NCI-H82 (cell line): ENCODE data around the gene ECEL1.
"Not testable (repeated sequence)": the region's sequence is repeated elsewhere in the genome, so short reads cannot be mapped to it uniquely, and the experiment has no call there.

Source experiments
- DNase-seq: peaks from one replicate; lab custom pipeline; 2025; lab: John Stamatoyannopoulos, UW

Gene ECEL1, protein sequence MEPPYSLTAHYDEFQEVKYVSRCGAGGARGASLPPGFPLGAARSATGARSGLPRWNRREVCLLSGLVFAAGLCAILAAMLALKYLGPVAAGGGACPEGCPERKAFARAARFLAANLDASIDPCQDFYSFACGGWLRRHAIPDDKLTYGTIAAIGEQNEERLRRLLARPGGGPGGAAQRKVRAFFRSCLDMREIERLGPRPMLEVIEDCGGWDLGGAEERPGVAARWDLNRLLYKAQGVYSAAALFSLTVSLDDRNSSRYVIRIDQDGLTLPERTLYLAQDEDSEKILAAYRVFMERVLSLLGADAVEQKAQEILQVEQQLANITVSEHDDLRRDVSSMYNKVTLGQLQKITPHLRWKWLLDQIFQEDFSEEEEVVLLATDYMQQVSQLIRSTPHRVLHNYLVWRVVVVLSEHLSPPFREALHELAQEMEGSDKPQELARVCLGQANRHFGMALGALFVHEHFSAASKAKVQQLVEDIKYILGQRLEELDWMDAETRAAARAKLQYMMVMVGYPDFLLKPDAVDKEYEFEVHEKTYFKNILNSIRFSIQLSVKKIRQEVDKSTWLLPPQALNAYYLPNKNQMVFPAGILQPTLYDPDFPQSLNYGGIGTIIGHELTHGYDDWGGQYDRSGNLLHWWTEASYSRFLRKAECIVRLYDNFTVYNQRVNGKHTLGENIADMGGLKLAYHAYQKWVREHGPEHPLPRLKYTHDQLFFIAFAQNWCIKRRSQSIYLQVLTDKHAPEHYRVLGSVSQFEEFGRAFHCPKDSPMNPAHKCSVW

GRCh38 chr2:232487385-232488096 lies at the start of gene ECEL1:
Gene ECEL1 (minus strand): TSS chr2:232487834. CDS start chr2:232486653, 1,181 bp downstream.
- peak; percentile 70 for DNase-seq

- DNase-seq = peak; percentile 56
Measured at GRCh38 chr2:232537079-232537478, 49.4 kb upstream of the ECEL1 start.

DNA sequence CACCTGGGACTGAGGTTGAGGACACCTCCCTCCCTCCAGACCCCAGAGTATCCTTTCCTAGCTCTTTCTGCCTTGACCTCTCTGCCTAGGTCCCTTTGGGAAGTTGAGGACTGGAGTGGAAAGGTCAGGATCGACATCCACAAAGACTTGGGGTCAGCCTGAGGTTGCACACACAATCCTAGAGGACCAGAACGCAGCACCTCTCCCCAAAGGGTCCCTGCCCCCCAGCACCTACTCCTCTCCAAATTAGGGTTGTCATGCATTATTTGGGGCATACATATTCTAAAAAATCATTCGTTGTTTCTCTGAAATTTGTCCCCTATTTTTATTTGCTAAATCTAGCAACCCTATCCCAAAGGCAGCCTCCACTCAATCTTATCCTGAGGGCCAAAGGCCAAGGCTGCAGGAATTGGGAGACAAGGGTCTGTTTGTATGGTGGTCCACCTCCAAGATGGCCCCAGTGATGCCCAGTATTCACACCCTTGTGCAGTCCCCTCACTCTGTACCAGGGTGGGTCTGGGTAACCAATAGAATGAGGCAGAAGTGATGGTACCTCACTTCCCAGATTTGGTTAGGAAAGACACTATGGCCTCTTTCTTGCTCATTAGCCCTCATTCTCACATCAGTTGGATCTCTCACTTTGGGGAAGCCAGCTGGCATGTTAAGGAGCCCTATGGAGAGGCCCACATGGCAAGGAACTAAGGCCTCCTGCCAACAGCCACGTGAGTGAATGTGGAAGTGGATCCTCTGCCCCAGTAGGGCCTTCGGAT lies 48.3 kb upstream of the ECEL1 start:
- DNase-seq = no peak

DNA sequence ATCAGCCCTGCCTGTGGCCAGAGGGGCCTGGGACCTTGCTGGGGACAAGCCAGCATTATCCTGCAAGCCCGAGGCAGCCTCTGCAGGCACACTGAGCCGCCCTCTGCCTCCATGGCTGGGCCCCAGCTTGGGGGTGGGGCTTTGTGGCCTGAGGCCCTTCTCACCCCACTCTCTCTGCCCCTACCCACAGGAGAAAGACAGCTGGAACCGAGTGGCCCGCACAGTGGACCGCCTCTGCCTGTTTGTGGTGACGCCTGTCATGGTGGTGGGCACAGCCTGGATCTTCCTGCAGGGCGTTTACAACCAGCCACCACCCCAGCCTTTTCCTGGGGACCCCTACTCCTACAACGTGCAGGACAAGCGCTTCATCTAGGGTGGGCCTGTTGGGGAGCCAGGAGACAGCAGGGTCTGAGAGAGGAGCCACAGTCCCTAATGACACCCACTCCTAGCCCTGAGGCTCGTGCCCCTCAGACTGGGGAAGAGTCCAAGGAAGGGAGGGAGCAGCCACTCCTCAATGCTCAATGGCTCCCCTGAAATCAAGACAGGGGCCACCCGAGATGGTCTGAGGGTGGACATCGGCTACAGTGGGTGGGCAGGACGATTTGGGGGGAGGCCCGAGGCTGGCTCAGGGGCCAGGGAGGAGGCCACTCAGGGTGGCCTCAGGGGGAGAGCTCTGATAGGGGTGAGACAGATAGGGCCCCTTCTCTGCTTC lies 47.5 kb upstream of the ECEL1 start:
- DNase-seq = no peak

DNA sequence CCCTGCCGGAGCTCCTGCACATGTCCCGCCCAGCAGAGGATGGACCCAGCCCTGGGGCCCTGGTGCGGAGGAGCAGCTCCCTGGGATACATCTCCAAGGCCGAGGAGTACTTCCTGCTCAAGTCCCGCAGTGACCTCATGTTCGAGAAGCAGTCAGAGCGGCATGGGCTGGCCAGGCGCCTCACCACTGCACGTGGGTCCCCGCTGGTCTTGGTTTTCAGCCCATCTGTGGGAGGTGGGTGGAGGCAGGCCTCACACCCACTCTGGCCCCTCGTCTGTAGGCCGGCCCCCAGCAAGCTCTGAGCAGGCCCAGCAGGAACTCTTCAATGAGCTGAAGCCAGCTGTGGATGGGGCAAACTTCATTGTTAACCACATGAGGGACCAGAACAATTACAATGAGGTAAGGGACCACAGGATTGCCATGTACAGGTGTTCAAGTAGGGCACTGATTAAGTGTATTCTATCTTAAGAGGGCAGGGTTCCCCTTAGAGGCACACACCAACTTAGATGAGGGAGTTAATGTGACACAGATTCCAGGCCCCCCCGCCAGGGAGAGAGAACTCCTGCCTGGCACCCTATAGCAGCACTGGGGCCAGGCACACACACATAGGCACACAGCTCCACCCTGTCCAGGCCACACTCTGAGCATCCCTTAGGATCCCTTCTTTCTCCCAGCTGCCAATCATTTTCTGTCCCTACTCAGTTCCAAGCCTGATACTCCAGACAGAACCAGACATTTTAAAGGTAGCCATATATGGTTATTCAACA lies 46.5 kb upstream of the ECEL1 start:
- no peak for DNase-seq

GRCh38 chr2:232532821-232533220 lies 45.2 kb upstream of the ECEL1 start:
- not testable (repeated sequence) for DNase-seq

DNA sequence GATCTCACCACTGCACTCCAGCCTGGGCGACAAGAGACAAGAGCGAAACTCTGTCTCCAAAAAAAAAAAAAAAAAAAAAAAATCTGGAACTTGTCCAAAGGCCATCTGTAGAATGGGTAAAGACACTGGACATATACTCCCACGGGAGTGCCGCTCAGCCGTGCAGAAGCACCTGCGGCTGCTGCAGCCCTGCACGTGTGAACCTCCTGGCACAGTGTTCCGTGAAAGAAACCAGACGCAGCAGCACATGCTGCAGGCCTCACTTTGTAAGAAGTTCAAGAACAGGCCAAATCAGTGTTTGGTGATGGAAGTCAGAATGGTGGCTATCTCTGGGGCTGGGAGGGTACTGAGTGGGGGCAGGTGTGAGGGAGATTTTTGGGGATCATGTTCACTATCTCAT lies 44.8 kb upstream of the ECEL1 start:
- DNase-seq = no peak

DNA sequence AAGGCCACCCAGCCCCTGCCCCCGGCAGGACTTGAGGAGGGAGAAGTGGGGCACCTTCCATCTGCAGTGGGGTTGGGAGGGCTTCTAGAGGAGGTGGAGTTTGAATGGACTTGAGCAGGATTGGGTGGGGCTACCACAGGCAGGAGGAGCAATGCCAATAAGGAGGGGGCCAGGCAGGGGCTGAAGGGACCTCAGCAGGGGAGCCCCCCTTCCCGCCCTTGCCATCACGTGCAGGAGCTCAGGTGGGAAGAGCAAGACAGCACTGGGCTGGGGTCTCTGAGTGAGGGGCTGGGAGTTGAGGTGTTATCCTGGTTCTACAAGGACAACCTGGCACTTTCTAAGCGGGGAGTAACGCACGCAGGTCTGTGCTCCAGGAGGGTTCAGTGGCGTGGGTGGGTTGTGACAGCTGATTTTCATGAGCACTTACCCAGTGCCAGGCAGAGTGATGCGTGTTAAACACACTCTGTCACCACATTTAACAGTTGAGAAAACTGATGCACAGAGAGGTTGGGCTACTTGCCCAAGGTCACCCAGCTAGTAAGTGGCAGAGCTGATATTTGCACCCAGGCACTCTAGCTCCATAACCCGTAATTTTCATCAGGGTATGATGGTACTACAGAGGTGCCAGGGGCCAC lies 43.1 kb upstream of the ECEL1 start:
- no peak for DNase-seq

GRCh38 chr2:232529806-232530547 lies 42.3 kb upstream of the ECEL1 start:
- no peak for DNase-seq

DNA sequence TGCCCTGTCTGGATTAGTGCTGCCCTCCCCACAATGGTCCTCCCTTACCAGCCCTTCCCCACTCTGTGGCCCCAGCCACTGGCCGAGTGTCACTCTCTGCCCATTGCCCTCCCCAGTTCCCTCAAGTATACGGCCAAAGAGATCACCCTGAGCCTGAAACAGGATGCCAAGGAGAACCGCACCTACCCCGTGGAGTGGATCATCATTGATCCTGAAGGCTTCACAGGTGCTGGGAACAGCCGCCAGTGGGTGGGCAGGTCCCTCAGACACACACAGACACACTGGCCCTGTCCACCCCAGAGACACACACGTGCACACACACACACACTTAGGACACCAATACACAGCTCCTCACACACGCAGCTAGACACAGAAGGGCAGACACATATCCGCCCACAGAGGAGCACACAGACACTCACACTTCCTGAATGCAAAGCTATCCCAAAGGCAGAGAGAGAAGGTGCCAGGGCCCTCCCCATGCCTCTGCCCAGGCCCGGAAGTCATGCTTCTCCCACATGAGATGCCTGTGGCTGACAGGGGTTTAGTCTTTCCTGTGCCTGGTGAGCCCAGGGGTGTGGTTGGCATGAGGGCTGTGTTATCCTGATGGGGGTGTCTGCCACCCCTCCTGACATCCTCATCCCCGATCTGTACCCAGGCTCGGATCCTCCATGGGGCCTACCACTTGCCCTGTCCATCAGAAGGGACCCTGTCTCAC lies 41.3 kb upstream of the ECEL1 start:
- DNase-seq = no peak

GRCh38 chr2:232527905-232528470 lies 40.4 kb upstream of the ECEL1 start:
- DNase-seq = no peak

GRCh38 chr2:232526372-232526941 lies 38.8 kb upstream of the ECEL1 start:
- peak; percentile 54 for DNase-seq

GRCh38 chr2:232525791-232526371 lies 38.2 kb upstream of the ECEL1 start, which contains the start of gene CHRND:
Gene CHRND (plus strand): TSS chr2:232526160. CDS start chr2:232526216, 56 bp downstream.
- peak; percentile 97 for DNase-seq

GRCh38 chr2:232525199-232525598 lies 37.6 kb upstream of the ECEL1 start:
- DNase-seq = no peak

DNA sequence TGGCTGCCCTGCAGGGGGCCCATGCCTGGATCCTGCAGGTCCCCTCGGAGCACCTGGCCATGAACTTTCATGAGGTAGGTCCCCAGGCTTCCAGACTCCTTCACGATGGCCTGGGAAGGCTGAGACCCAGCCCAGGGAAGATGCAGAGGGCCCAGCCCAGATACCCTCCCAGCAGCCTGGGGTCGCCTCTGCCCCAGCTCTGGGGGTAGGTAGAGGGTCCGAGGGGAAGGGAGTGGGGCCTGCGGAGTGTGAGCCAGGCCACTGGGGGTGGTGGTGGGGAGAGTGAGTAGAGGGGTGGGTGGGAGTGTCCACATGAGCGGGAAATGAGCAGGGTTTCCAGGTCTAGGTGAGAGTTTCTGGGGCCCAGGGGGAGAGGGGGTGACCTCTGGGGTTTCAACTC lies 37.1 kb upstream of the ECEL1 start:
- no peak for DNase-seq

DNA sequence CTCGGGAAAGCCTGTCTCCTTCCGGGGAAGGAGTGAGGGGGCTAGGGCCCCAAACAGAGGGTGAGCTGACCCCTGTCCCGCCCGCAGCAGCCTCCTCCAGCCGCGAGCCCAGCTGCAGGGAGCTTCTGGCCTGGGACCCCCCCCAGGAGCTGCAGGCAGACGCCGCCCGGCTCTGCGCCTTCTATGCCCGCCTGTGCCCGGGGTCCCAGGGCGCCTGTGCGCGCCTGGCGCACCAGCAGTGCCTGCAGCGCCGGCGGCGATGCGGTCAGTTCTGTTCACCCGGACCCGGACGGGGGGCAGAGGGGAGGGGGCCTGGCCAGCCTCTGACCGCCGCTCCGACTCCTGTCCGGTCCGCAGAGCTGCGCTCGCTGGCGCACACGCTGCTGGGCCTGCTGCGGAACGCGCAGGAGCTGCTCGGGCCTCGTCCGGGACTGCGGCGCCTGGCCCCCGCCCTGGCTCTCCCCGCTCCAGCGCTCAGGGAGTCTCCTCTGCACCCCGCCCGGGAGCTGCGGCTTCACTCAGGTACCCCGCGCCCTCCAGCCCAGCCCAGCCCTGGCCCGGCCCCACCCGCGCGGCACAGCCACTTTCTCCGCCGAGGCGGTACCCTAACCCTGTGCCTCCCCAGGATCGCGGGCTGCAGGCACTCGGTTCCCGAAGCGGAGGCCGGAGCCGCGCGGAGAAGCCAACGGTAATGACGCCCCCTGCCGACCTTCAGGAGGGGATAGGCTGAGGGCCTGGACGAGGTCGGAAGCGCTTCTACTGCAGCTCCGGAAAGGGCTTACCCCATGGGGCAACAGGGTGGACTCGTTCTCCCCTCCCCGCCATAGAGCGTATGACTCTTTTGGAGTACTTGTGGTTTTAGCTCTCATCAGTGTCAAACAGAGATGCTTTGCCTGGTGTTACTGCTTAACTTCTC lies 36.3 kb upstream of the ECEL1 start:
- DNase-seq = no peak

DNA sequence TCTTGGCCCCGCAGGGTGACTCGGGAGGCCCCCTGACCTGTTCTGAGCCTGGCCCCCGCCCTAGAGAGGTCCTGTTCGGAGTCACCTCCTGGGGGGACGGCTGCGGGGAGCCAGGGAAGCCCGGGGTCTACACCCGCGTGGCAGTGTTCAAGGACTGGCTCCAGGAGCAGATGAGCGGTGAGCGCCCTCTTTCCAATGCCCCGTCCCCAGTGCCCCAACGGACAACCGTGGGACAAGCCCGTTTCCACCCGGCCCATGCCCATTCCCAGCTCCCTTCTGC lies 35.7 kb upstream of the ECEL1 start:
- no peak for DNase-seq
